DND-41 (cell line): ENCODE data around the gene TYMP.

Experiments used
- ATAC-seq: fragments of 200-7000 bp; cut with Tn5 transposase; 3 replicates; pipeline ENCODE4 v1.9.1; 2021; ENCODE audit warnings: low read depth; ENCODE audit not compliant: insufficient read depth
- DNase-seq: peaks from one replicate; pipeline ENCODE4 v3.0.0-alpha.2; 2020
- H2AFZ ChIP-seq: 2 replicates; pipeline ENCODE4 v1.6.0; 2012; ENCODE audit warnings: low read depth, low read length
- H3K27ac ChIP-seq: 2 replicates; pipeline ENCODE4 v1.5.1; 2012; ENCODE audit warnings: low read length, inconsistent platforms
- H3K27me3 ChIP-seq: fragments of 200-600 bp; sonication (generic); 2 replicates; pipeline ENCODE4 v1.6.0; 2012; ENCODE audit warnings: low read length, mild to moderate bottlenecking, inconsistent platforms; ENCODE audit not compliant: insufficient read depth, poor library complexity
- H3K36me3 ChIP-seq: 2 replicates; pipeline ENCODE4 v1.5.1; 2012; ENCODE audit warnings: low read length, inconsistent platforms; ENCODE audit not compliant: insufficient read depth
- H3K4me1 ChIP-seq: 2 replicates; pipeline ENCODE4 v1.5.1; 2012; ENCODE audit warnings: mild to moderate bottlenecking, low read length; ENCODE audit not compliant: insufficient read depth
- H3K4me2 ChIP-seq: 2 replicates; pipeline ENCODE4 v1.6.0; 2012; ENCODE audit warnings: mild to moderate bottlenecking, moderate library complexity, low read length, inconsistent platforms; ENCODE audit not compliant: insufficient read depth
- H3K4me3 ChIP-seq, 2 experiments: fragments of 200-600 bp in 1 of 2; shearing (Covaris generic) in 1 of 2; 2 replicates each; pipeline ENCODE4 v1.5.1; 2012 to 2016; ENCODE audit warnings: inconsistent platforms in 2 of 2, low read length in 2 of 2, mild to moderate bottlenecking in 2 of 2, low read depth in 1 of 2, moderate library complexity in 1 of 2
- H3K79me2 ChIP-seq: 2 replicates; pipeline ENCODE4 v1.6.0; 2012; ENCODE audit warnings: low read length, inconsistent platforms; ENCODE audit not compliant: insufficient read depth
- H3K9ac ChIP-seq: 2 replicates; pipeline ENCODE4 v1.6.0; 2012; ENCODE audit warnings: low read depth, mild to moderate bottlenecking, inconsistent platforms, low read length, moderate library complexity
- H3K9me3 ChIP-seq: 2 replicates; pipeline ENCODE4 v1.5.1; 2012; ENCODE audit warnings: low read length, moderate library complexity, mild to moderate bottlenecking, inconsistent platforms; ENCODE audit not compliant: insufficient read depth, severe bottlenecking
- H4K20me1 ChIP-seq: 2 replicates; pipeline ENCODE4 v1.6.0; 2012; ENCODE audit warnings: low read length; ENCODE audit not compliant: insufficient read depth
- EZH2 ChIP-seq: IDR thresholded peaks from 3 replicates; pipeline ENCODE4 v1.6.1; 2012; ENCODE audit warnings: borderline replicate concordance, low read depth, mild to moderate bottlenecking, moderate library complexity, low read length, inconsistent platforms; ENCODE audit not compliant: severe bottlenecking
- TF ChIP-seq, protein P1 (sequence below): IDR thresholded peaks from 2 replicates; pipeline ENCODE4 v1.5.1; 2012; ENCODE audit warnings: borderline replicate concordance, low read length, moderate library complexity, mild to moderate bottlenecking; ENCODE audit not compliant: poor library complexity, severe bottlenecking; ENCODE audit errors: extremely low read depth

The TYMP gene

DNA sequence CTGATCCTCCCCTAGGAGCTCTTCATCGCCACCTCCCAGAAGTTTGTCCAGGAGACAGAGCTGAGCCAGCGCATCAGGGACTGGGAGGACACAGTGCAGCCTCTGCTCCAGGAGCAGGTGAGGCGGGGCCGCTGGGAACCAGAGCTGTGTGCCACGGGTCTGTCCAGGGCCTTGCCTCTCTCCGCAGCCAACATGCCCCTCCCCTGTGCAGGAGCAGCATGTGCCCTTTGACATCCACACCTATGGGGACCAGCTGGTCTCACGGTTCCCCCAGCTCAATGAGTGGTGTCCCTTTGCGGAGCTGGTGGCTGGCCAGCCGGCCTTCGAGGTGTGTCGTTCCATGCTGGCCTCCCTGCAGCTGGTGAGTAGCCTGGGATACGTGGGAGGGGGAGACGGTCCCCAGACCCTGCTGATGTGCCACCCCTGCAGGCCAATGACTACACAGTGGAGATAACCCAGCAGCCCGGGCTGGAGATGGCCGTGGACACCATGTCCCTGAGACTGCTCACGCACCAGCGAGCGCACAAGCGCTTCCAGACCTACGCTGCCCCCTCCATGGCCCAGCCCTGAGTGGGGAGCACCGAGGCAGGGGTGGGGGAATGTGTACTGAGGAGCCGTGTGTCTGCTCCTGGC, 6.9 kb downstream of the TYMP start:
- DNase-seq (no peak), ATAC-seq (no peak)
- H4K20me1 ChIP-seq = peaks cover 46% of the 10 kb centered on the region
- peaks cover 52% of the 10 kb centered on the region for H3K79me2 ChIP-seq
- H3K4me2 ChIP-seq = no peak overlapping the region
- H3K36me3 ChIP-seq = peaks cover 58% of the 10 kb centered on the region
- no peak overlapping the region for H3K4me3 ChIP-seq
- H2AFZ ChIP-seq = no peak overlapping the region
- H3K9me3 ChIP-seq = no peaks in the 10 kb centered on the region
- H3K27ac ChIP-seq = no peak overlapping the region
- TF ChIP-seq, protein P1, sequence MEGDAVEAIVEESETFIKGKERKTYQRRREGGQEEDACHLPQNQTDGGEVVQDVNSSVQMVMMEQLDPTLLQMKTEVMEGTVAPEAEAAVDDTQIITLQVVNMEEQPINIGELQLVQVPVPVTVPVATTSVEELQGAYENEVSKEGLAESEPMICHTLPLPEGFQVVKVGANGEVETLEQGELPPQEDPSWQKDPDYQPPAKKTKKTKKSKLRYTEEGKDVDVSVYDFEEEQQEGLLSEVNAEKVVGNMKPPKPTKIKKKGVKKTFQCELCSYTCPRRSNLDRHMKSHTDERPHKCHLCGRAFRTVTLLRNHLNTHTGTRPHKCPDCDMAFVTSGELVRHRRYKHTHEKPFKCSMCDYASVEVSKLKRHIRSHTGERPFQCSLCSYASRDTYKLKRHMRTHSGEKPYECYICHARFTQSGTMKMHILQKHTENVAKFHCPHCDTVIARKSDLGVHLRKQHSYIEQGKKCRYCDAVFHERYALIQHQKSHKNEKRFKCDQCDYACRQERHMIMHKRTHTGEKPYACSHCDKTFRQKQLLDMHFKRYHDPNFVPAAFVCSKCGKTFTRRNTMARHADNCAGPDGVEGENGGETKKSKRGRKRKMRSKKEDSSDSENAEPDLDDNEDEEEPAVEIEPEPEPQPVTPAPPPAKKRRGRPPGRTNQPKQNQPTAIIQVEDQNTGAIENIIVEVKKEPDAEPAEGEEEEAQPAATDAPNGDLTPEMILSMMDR = no peak
- no peak for TF ChIP-seq EZH2
- no peak overlapping the region for H3K9ac ChIP-seq
- no peaks in the 10 kb centered on the region for H3K27me3 ChIP-seq
- H3K4me1 ChIP-seq = peaks cover 40% of the 10 kb centered on the region

DNA sequence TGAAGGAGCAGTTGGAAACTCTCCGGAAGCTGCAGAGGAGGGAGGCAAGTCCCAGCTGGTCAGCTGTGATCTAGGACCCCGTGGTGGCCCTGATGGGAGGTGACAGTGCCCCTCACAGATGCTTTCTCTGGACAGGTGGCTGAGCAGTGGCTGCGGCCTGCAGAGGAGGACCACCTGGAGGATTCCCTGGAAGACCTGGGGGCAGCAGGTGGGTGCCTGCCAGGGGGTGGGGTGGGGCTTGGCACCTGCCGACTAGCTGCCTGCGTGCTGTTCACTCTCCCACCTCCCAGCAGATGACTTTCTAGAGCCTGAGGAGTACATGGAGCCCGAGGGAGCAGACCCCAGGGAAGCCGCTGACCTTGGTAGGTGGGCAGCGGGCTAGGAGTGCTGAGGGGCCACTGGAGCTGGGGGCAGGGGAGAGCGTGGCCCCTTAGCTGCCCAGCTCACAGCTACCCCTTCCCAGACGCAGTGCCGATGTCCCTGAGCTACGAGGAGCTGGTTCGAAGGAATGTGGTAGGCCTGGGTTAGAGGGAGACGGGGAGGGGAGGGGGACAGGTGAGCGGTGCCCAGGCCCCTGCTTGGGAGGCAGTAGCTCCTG, 7.5 kb downstream of the TYMP start:
- Histone ChIP-seq H2AFZ (no peak overlapping the region), H3K4me1 (peaks cover 37% of the 10 kb centered on the region), H3K36me3 (peaks cover 64% of the 10 kb centered on the region), H3K79me2 (peaks cover 57% of the 10 kb centered on the region), H3K9me3 (no peaks in the 10 kb centered on the region), H3K4me3 (no peak overlapping the region), H3K4me2 (no peak overlapping the region), H4K20me1 (peaks cover 53% of the 10 kb centered on the region), H3K9ac (no peak overlapping the region), H3K27me3 (no peaks in the 10 kb centered on the region), H3K27ac (no peak overlapping the region)
- no peak for TF ChIP-seq EZH2
- TF ChIP-seq, protein P1 = no peak
- ATAC-seq = no peak
- no peak for DNase-seq

DNA sequence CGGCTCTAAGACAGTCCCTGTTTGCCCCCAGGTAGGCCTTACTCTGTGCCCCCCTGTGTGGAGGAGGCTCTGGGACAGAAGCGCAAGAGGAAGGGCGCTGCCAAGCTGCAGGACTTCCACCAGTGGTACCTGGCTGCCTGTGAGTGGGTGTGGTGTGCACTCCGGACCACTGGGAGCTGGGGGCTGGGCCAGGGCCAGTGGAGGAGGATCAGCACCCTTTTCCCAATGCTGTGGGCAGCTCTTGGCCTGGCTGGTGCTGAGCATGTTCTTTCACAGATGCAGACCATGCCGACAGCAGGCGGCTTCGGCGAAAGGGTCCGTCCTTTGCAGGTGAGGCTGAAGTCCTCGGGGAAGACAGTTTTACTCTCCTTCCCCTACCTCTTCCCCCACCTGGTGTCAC, 8.1 kb downstream of the TYMP start:
- DNase-seq (no peak), ATAC-seq (no peak)
- Histone ChIP-seq H3K27me3 (no peaks in the 10 kb centered on the region), H4K20me1 (peaks cover 58% of the 10 kb centered on the region), H3K9ac (no peak overlapping the region), H3K4me3 (no peak overlapping the region), H3K79me2 (peaks cover 59% of the 10 kb centered on the region), H3K4me2 (no peak overlapping the region), H3K27ac (no peak overlapping the region), H3K36me3 (peaks cover 70% of the 10 kb centered on the region), H3K4me1 (peaks cover 31% of the 10 kb centered on the region), H2AFZ (no peak overlapping the region), H3K9me3 (no peaks in the 10 kb centered on the region)
- TF ChIP-seq EZH2 = no peak
- TF ChIP-seq, protein P1 = no peak
